ENCODE data around the gene PVALEF. TPM values are rescaled to one million over a fixed set of nuclear protein-coding genes. Genes with fewer than 3 reads are reported as not detected.

PVALEF gene
- total and polyA plus RNA-seq, 2 of the 8 experiments (the other 6 are each of a cell fraction or from before 2014, with no cell fraction given), result 0.03 TPM; not detected in 1

DNA sequence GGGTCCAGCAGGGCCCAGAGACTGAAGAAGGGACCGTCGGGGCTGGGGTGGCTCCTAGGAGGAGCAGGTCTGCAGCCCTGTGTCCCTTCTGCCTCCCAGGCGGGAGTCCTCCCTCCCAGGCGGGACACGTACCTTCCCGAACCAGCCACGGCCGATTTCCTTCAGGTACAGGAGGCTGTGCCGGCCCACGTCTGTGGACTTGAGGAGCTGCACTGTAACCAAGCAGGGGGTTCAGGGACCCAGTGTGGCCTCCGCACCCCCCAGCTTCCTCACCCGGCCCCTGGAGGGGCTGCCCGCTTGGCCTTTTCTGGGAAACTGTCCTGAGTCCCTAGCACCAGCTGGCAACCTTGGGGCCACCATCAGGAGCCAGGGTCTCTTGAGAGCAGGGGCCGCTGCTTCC is 37.0 kb upstream of the PVALEF start (continued):
- TF ChIP-seq, protein P1, sequence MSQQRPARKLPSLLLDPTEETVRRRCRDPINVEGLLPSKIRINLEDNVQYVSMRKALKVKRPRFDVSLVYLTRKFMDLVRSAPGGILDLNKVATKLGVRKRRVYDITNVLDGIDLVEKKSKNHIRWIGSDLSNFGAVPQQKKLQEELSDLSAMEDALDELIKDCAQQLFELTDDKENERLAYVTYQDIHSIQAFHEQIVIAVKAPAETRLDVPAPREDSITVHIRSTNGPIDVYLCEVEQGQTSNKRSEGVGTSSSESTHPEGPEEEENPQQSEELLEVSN (IDR thresholded peaks at IDR 0.05), result no peak
- TF ChIP-seq PHF8 (conservative IDR thresholded peaks at IDR 0.05; ENCODE audit: low read depth, low read length) (no peak), CREB1 (IDR thresholded peaks at IDR 0.05) (no peak), KDM5A (IDR thresholded peaks at IDR 0.05; ENCODE audit: low read length) (no peak)
